Measurements from ENCODE around the gene PIEZO2.

Gene PIEZO2

GRCh38 chr18:10805587-10806118 lies 343.7 kb downstream of the PIEZO2 start:
- H3K4me2 ChIP-seq (ENCODE audit: low read length), result no peak overlapping the region
- H3K9me3 ChIP-seq (ENCODE audit: control insufficient read depth, insufficient read depth, low read length), result no peaks in the 10 kb centered on the region
- H3K9me2 ChIP-seq (replicated peaks; ENCODE audit: control insufficient read depth, low read length), result no peaks in the 10 kb centered on the region
- no peak overlapping the region for H3K27ac ChIP-seq (ENCODE audit: low read depth, low read length)
- H3K4me1 ChIP-seq (ENCODE audit: control insufficient read depth, low read length), result no peaks in the 10 kb centered on the region
- 0 out of 2 replicates have a peak, but pooled peaks cover 1% of the 10 kb centered on the region for H3K27me3 ChIP-seq (ENCODE audit: control insufficient read depth, low read length)
- no peaks in the 10 kb centered on the region for H3K79me2 ChIP-seq (ENCODE audit: control insufficient read depth, low read length)
- no peaks in the 10 kb centered on the region for H3F3A ChIP-seq (ENCODE audit: control insufficient read depth, insufficient read depth)
- no peak for TF ChIP-seq EZH2phosphoT487 (IDR thresholded peaks at IDR 0.05; ENCODE audit: borderline replicate concordance, low read length)
- no peak for TF ChIP-seq CTCF (IDR thresholded peaks at IDR 0.05; ENCODE audit: low read depth, low read length, poor library complexity, severe bottlenecking)
- no peaks in the 10 kb centered on the region for H4K20me1 ChIP-seq (ENCODE audit: control insufficient read depth, insufficient read depth, low read depth, low read length)
- H3K36me3 ChIP-seq (ENCODE audit: control insufficient read depth, low read length), result no peaks in the 10 kb centered on the region
- H3K4me3 ChIP-seq (ENCODE audit: low read length), result no peak overlapping the region

GRCh38 chr18:10804126-10804525 lies 345.2 kb downstream of the PIEZO2 start:
- H3K9me3 ChIP-seq (ENCODE audit: control insufficient read depth, insufficient read depth, low read length), result no peaks in the 10 kb centered on the region
- H3K4me2 ChIP-seq (ENCODE audit: low read length), result no peak overlapping the region
- H3K36me3 ChIP-seq (ENCODE audit: control insufficient read depth, low read length), result no peaks in the 10 kb centered on the region
- no peak overlapping the region for H3K27ac ChIP-seq (ENCODE audit: low read depth, low read length)
- no peaks in the 10 kb centered on the region for H4K20me1 ChIP-seq (ENCODE audit: control insufficient read depth, insufficient read depth, low read depth, low read length)
- 0 out of 2 replicates have a peak, but pooled peaks cover 3% of the 10 kb centered on the region for H3K27me3 ChIP-seq (ENCODE audit: control insufficient read depth, low read length)
- no peaks in the 10 kb centered on the region for H3F3A ChIP-seq (ENCODE audit: control insufficient read depth, insufficient read depth)
- no peak overlapping the region for H3K4me3 ChIP-seq (ENCODE audit: low read length)
- no peaks in the 10 kb centered on the region for H3K9me2 ChIP-seq (replicated peaks; ENCODE audit: control insufficient read depth, low read length)
- H3K79me2 ChIP-seq (ENCODE audit: control insufficient read depth, low read length), result no peaks in the 10 kb centered on the region
- TF ChIP-seq CTCF (IDR thresholded peaks at IDR 0.05; ENCODE audit: low read depth, low read length, poor library complexity, severe bottlenecking), result no peak
- no peak for TF ChIP-seq EZH2phosphoT487 (IDR thresholded peaks at IDR 0.05; ENCODE audit: borderline replicate concordance, low read length)
- no peaks in the 10 kb centered on the region for H3K4me1 ChIP-seq (ENCODE audit: control insufficient read depth, low read length)

GRCh38 chr18:10798727-10799550 lies 350.4 kb downstream of the PIEZO2 start:
- H3F3A ChIP-seq (ENCODE audit: control insufficient read depth, insufficient read depth), result no peaks in the 10 kb centered on the region
- H3K36me3 ChIP-seq (ENCODE audit: control insufficient read depth, low read length), result no peaks in the 10 kb centered on the region
- peaks cover 3% of the 10 kb centered on the region for H3K27me3 ChIP-seq (ENCODE audit: control insufficient read depth, low read length)
- H3K79me2 ChIP-seq (ENCODE audit: control insufficient read depth, low read length), result no peaks in the 10 kb centered on the region
- TF ChIP-seq CTCF (IDR thresholded peaks at IDR 0.05; ENCODE audit: low read depth, low read length, poor library complexity, severe bottlenecking), result no peak
- no peak overlapping the region for H3K27ac ChIP-seq (ENCODE audit: low read depth, low read length)
- no peaks in the 10 kb centered on the region for H3K9me2 ChIP-seq (replicated peaks; ENCODE audit: control insufficient read depth, low read length)
- no peaks in the 10 kb centered on the region for H3K4me1 ChIP-seq (ENCODE audit: control insufficient read depth, low read length)
- H3K9me3 ChIP-seq (ENCODE audit: control insufficient read depth, insufficient read depth, low read length), result no peaks in the 10 kb centered on the region
- H3K4me2 ChIP-seq (ENCODE audit: low read length), result no peak overlapping the region
- no peaks in the 10 kb centered on the region for H4K20me1 ChIP-seq (ENCODE audit: control insufficient read depth, insufficient read depth, low read depth, low read length)
- H3K4me3 ChIP-seq (ENCODE audit: low read length), result no peak overlapping the region

Data from DOHH2 (cell line).